ENCODE results near the gene PRKAB1.

Gene PRKAB1

DNA sequence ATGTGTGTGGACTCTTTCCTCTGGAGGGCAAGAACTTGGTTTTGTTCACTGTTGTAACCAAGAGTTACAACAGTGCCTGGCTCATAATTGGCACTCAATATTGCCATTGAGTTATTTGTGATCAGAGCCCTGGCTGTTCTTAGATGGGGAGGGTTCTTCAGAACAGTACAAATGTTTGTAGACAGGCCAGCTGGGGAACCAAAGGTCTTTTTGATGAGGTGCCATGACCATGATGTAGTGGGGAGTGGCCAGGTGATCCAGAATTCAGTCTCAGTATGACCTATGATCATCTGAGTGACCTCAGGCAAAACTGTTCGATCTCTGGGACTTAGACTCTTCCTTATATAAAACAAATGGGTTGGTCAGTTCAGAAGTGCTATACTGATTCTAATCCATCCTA, 3.3 kb upstream of the PRKAB1 start:
- no peak for DNase-seq

DNA sequence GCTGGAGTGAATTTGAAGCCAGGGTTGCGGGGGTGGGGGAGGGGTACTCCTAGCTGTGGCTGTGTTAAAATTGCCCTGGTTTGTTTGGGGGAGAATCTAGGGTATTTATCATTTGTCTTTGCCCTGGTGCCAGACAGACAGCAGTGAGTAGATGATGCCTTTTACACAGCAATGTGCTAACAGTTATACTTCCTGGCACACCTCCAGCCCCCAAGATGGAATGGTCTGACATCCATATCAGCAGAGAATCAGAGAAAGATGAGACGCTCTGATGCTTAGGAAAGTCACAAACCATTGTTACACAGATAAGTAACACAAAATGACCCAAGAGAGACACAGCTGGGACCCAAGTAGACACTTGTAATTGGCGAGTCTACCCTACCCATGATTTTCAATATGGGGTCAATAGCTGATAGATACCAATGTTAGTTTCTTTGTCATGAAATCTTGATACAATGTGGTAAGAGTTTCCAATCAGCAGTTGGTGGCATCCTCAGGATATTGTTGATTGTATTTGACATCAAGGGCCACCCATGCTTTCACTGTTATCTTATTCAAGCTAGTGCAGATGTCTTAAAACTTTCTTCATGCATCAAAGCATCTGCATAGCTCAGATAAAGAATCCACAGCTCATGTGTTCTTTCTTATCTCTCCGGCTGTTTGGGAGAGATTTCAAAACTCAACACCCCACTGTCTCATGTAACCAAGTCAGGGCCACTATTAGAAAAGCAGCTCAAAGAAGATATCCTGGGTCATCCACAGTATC, 2.6 kb upstream of the PRKAB1 start:
- DNase-seq = no peak

GRCh38 chr12:119666226-119666795, 1.6 kb upstream of the PRKAB1 start:
- no peak for DNase-seq

- no peak for DNase-seq
These were observed 895 bp upstream of the PRKAB1 start for GRCh38 chr12:119666900-119667576.

GRCh38 chr12:119668324-119668841, 450 bp downstream of the PRKAB1 start:
- no peak for DNase-seq

GRCh38 chr12:119669744-119670472, 2.0 kb downstream of the PRKAB1 start:
- no peak for DNase-seq

DNA sequence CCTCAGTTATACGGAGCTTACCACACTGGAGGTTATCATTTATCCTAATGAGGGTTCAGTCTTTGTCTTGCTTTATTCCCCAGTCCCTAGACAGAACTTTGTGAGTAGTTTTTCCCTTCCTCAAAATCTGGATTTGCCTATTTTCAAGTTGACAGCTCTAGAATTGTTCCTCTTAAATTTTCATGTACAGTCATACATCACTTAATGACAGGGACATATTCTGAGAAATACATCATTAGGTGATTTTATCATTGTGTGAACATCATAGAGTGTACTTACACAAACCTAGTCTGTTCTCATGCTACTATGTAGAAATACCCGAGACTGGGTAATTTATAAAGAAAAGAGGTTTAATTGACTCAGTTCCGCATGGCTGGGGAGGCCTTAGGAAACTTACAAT, 3.1 kb downstream of the PRKAB1 start:
- DNase-seq = no peak

DNA sequence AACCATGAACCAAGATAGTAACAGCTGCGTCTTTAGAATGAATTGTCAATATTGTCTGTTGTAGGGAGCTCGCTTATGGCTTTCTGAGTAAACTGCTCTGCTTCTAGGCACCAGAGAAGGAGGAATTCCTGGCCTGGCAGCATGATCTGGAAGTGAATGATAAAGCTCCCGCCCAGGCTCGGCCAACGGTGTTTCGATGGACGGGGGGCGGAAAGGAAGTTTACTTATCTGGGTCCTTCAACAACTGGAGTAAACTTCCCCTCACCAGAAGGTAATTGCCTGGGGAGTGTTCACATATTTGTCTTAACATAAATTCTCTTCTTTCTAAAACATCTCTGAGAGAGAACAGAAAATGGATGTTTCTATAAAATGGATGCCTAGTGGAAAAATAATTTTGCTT, 4.3 kb downstream of the PRKAB1 start:
- no peak for DNase-seq

- DNase-seq = no peak
These were observed 5.7 kb downstream of the PRKAB1 start for GRCh38 chr12:119673634-119674033.

DNA sequence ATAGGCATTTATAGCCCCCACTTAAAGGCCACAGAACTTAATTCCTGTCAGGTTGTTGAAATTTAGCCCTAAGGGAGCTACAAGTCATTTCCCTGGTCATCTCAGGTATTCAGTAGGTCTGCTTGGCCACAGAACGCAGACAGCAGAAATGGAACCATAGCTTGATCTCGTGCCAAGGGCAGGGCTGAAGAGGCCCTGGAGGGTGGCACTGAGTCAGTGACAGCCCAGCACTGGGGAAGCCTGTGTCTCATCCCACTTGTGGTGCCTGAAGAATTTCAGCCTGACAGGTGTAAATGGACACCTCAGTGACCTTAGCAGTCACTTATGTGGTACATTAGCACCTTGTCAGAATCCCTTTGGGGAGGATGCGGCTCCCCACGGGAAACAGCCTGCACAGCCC, 6.6 kb downstream of the PRKAB1 start:
- DNase-seq = no peak

GRCh38 chr12:119676022-119676421, 8.1 kb downstream of the PRKAB1 start:
- DNase-seq = no peak

GRCh38 chr12:119676573-119676972, 8.6 kb downstream of the PRKAB1 start:
- DNase-seq = no peak

DNA sequence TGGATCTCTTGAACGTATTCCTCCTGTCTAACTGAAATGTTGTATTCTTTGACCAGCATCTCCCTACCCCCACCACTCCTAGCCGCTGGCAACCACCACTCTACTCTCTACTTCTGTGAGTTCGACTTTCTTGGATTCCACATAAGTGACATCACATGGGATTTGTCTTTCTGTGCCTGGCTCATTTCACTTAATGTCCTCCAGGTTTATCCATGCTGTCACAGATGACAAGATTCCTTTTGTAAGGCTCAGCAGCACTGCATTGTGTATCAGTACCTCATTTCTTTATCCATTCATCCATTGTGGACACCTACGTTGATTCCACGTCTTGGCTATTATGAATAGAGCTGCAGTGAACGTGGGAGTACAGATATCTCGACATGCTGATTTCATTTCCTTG, 10.5 kb downstream of the PRKAB1 start:
- no peak for DNase-seq

DNA sequence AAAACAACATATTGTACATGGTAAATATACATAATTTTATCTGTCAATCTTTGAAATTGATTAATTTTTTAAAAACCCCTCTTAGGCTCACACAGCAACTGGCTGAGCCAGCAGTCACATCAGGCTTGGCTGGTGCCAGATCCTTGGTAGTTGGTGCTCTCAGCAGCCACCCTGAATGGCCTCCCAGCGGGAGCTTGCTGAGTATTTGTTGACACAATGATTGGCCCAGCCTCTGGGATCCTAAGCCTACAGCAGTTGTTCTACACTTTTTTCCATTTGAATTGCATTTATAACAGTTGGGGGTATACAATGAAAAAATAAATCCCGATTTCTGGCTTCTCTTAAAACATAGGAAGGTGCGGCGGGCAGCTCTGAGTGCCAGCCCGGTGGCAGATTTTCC, 11.1 kb downstream of the PRKAB1 start:
- DNase-seq = no peak

DNA sequence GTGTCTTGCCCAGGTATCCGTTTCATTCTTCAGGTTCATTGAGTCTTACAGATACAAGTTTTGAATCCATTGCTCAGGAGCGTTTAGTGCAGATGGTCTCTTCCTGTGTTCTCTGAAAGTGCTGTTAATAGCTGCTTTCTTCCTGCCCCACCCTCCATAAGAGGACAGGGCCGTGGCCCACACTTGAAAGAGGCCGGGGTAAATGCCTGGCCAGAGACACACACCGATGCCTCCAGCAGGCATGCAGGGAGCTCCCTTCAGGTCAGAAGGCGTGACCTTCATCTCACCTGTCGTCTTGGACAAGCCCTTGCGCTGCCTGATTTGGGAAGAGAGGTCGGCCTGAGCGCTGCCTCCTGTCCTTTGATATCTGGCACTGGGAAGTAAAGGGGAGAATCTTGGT, 11.6 kb downstream of the PRKAB1 start:
- DNase-seq = no peak

- DNase-seq = no peak
These were observed 13.2 kb downstream of the PRKAB1 start for GRCh38 chr12:119681111-119681510.

DNA sequence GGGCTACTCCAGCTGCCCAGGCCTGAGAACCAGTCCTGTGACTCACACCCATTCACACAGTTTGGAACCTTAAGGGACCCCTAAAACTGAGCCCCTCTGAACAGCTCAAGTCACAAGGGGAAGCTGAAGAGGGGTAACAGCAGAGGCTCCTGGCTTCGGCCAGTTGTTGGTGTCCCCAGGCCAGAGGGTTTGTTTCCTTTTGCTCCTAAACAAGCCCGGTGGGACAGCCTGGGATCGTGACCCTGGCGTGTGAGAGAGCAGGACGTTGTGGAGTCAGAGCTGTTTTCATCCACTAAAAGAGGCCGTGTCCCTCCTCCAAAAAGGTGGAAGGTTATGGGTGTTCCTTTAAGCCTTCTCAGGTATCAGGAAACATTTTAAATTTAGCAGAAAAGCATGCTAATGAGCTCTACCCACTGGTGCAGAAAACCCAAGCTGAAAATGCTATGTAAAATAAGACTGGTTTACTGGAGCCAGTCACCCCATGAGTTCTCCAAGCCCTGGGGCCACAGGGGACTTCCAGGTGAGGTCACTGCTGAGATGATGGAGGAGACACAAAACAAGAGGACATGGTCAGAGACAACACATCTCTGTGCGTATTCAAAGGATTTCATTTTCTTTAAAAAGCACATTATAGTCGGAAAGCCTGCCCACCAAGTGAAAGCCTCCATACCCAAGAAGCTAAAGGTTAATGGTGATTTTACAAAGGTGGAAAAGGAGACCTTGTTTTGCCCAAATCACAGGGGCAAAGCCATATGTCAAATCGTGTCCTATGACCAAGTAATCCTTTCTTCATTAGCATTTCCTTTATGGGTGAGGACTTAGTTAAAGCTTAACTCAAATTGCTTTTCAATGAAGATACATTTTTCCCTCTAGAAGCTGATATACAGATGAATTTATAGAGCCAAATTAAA, 14.1 kb downstream of the PRKAB1 start:
- no peak for DNase-seq

GRCh38 chr12:119682639-119683252, 14.8 kb downstream of the PRKAB1 start:
- DNase-seq = no peak

DNA sequence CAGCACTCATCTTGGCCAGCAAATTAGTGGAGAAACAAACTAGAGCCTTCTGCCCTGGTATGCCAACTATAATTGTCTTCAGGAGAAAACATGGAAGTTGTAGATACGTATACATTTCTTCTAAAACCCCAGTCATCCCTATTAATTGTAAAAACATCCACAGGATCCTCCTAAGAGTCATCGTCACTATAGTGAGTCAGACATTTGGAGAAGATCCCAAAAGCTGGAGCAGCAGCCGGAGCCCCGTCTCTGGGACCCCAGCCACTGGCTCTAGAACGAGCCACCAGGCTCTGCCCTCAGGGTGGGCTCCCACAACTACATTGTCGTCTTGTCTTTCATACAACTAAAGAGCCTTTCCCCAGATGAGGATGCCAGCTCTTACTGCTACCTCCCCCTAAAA, 15.5 kb downstream of the PRKAB1 start:
- no peak for DNase-seq

GRCh38 chr12:119683816-119684215, 15.9 kb downstream of the PRKAB1 start:
- no peak for DNase-seq

DNA sequence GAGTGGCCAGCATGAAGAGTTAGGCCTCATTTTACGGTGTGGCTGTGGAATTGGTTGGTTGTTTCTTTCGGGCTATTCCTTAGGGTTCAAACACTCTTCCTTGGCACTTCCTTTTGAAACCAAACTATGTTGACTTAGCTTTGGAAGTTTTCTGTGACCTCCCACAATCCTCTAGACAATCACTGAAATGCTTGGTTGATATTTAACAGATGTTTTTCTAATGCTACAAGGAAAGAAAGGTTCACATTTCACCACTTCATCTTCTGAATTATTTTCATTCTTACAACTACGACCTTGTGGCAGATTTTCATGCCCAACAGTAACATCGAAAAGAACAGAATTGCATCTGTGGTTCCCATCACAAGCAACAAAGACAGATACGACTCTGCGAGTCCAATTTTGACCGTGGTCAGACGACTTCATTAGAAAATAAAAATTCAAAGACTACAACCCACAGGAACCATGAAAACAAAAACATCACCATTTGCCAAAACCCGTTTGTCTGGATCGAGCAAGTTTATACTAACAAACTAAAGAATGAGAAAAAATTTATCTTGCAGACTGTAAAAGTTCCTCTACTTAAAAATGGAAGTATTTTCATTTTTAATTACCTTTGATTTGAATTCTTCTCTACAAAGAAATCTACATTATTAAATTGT, 16.9 kb downstream of the PRKAB1 start:
- DNase-seq = no peak

Data from NCI-H1048 (cell line).